OCI-M2 (cell line): ENCODE results near the gene CWH43.
"Not testable (repeated sequence)": the region's sequence is repeated elsewhere in the genome, so short reads cannot be mapped to it uniquely, and the experiment has no call there.

ENCODE experiments used
- DNase-seq: peaks from one replicate; lab custom pipeline; 2025; ENCODE audit not compliant: unreplicated experiment; lab: John Stamatoyannopoulos, UW

Gene CWH43

GRCh38 chr4:48974979-48975640, 11.0 kb upstream of the CWH43 start:
- no peak for DNase-seq

- DNase-seq: no peak
Observed at GRCh38 chr4:48976041-48976440, 10.0 kb upstream of the CWH43 start.

DNA sequence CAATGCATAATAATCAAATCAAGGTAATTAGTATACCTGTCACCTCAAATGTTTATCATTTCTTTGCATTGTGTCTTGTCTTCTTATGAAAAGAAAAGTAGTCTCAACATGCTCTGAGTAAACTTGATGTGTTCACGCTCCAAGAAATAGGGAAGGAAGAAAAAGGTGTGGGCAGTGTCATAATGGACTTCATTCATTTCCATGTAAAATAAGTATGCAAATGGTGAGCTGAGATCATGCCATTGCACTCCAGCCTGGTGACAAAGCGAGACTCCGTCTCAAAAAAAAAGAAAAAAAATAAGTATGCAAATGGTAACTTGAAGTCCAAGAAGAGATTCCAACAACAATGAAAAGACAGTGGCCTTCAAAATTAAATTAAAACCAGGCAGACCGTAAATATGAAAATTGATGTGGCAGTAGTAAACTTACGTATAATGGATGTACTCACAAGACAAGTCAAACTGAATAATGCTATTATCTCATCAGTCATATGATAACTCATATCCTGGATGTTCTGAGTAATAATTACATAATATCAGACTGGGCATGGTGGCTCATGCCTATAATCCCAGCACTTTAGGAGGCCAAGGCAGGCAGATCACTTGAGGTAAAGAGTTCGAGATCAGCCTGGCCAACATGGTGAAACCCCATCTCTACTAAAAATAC, 6.0 kb upstream of the CWH43 start:
- DNase-seq: no peak

DNA sequence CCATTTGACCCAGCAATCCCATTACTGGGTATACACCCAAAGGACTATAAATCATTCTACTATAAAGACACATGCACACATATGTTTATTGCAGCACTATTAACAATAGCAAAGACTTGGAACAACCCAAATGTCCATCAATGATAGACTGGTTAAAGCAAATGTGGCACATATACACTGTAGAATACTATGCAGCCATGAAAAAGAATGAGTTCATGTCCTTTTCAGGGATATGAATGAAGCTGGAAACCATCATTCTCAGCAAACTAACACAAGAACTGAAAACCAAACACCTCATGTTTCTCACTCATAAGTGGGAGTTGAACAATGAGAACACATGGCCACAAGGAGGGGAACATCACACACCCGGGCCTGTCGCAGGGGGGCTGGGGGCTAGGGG, 2.1 kb upstream of the CWH43 start:
- DNase-seq: not testable (repeated sequence)

DNA sequence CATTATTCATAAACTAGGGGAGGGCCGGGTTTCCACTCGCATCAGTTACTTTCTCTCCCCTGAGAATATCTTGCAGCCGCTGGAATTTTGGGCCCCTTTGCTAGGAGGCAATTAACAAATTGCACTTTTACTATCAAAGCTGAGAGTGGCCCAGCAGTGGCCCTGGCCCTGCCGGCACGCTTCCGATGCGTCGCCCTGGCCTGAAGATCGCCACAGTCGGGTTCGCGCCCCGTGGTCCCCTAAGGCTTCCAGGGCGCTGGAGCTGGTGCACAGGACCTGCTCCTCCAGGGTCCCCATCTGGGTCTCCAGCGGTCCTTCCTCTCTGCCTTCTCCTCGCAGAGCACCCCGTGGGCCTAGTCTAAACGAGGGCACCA, 486 bp upstream of the CWH43 start:
- no peak for DNase-seq

GRCh38 chr4:48986654-48987164, 634 bp downstream of the CWH43 start:
- DNase-seq: no peak

DNA sequence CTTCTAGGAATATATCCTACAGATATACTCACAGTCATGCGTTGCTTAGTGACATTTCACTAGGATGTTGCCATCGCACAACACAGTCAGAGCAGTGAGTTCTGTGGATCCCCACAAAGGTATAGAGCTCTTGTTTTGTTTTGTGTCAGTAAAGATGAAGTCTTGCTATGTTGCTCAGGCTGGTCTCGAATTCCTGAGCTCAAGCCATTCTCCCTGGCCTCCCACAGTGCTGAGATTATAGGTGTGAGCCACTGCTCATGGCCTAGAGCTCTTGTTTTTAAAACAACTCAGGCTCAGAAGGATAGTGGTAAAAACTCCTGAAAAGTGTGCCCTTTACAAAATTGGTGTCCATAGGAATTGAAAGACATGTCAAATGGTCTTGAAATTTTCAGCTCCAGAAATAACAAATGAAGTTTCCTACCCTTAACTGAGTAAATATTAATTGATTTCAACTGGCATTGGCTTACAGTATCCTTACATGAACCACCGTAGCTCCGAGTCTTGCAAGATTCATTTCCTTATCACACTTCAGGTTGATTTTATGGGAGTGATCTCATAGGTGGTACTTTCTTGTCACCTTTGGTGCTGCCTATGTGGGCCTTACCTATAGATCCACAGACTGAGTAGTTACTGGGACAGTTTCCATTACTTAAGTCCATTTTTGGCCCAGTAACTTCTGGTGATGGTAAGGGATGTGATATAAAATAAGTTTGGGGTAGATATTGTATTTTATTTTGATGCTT, 3.6 kb downstream of the CWH43 start:
- DNase-seq: no peak

DNA sequence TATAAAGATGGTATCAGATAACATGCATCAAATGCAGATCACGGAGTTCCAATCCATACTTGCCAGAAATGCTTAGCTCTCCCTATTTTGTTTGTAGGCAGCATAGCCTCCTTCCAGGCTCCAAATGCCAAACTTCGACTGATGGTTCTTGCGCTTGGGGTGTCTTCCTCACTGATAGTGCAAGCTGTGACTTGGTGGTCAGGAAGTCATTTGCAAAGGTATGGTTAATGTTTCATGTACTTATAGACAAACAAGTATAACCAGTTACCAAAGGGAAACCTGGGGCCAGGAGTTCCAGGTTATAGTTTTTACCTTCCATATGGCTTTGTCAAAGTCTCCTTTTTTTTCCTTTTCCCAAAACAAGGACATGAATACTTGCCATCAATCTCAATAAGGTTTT, 5.3 kb downstream of the CWH43 start:
- no peak for DNase-seq

- no peak for DNase-seq
Observed at GRCh38 chr4:48997962-48998361, 11.9 kb downstream of the CWH43 start.

DNA sequence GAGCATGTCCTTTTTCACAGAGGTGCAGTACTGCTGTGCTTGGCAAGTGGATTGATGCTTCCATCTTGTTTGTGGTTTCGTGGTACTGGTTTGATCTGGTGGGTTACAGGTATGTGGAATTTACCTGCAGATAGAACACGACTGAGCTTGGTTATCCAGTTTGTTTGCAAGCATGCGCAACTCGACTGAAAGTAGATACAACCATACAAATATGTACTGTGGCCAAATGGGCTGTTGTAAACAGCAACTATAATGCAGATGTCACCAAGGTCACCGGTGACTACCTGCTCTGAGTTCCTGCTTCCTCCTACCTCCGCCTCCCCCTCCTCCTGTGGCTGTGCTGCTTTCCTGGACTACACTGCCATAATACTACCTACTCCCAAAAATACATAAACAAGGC, 12.4 kb downstream of the CWH43 start:
- DNase-seq: no peak

GRCh38 chr4:49000806-49001205, 14.7 kb downstream of the CWH43 start:
- DNase-seq: no peak

GRCh38 chr4:49002931-49003330, 16.9 kb downstream of the CWH43 start:
- DNase-seq: no peak

DNA sequence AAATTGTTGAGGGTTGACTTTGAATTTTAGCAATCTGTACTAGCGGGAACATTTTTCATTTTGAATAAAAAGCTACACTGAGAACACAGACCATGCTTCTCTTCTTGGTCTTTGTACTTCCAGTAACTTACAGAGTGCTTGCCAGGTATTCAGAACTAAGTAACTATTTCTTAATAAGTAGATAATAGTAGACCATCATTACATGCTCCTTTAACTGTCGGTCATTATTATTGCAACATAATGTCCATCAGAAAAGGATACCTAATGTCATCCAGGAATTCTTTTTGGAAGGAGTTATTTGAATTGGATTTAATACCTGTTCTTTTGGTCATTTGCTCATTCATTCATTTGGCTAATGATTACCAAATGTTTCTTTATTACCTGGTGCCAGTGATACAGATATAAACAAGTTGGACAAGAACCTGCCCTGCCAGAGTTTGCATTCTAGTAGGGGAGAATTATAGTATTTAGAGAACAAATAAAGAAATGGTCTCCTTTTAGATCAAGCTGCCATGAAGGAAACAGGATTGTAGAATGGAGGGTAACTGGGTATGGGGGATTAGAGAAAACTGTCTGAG, 32.7 kb downstream of the CWH43 start:
- DNase-seq: no peak

GRCh38 chr4:49032440-49033161, 46.5 kb downstream of the CWH43 start:
- no peak for DNase-seq

DNA sequence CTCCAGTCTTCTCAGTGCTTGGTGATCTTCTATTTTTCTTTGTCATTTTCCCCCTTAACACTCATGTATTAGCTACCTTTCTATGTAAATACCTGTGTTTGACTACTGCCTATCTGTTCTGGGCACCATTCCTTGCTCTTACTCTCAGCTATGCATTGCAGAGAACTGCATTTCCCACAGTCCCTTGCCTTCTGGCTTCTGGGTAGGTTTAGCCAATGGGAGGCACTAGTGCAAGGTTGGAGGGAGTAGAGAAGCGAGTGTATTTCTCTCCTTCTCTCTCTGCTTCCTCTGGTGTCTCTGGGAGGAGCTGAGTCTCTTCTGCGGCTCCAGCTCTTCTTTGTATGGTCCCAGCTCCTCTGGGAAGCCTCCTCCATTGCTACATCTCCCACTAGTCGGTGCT, 50.5 kb downstream of the CWH43 start:
- no peak for DNase-seq

- no peak for DNase-seq
Observed at GRCh38 chr4:49044270-49044669, 58.2 kb downstream of the CWH43 start.

DNA sequence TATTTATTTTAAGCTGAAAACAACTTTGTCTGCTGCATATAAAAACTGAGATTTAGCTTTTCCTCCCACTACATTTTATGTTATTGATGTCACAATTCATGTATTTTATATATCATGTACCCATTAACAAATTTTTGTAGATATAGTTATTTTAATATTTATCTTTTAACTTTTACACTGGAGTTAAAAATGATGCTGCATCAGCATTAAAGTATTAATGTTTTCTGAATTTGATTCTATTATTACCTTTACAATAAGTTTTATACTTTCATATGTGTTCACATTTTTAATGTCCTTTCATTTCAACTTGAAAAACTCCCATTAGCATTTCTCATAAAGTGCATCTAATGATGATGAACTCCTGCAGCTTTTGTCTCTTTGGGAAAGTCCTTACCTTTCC, 72.2 kb downstream of the CWH43 start:
- no peak for DNase-seq

GRCh38 chr4:49063670-49064069, 77.6 kb downstream of the CWH43 start:
- no peak for DNase-seq

GRCh38 chr4:49072196-49072595, 86.1 kb downstream of the CWH43 start:
- DNase-seq: not testable (repeated sequence)

DNA sequence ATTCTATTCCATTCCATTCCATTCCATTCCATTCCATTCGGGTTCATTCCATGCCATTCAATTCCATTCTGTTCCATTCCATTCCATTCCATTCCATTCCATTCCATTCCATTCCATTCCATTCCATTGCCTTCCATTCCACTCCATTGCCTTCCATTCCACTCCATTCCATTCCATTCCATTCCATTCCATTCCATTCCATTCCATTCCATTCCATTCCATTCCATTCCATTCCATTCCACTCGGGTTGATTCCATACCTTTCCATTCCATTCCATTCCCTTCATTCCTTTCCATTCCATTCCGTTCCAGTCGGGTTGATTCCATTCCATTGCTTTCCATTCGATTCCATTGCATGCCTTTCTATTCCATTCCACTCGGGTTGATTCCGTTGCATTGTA, 105.8 kb downstream of the CWH43 start:
- not testable (repeated sequence) for DNase-seq

DNA sequence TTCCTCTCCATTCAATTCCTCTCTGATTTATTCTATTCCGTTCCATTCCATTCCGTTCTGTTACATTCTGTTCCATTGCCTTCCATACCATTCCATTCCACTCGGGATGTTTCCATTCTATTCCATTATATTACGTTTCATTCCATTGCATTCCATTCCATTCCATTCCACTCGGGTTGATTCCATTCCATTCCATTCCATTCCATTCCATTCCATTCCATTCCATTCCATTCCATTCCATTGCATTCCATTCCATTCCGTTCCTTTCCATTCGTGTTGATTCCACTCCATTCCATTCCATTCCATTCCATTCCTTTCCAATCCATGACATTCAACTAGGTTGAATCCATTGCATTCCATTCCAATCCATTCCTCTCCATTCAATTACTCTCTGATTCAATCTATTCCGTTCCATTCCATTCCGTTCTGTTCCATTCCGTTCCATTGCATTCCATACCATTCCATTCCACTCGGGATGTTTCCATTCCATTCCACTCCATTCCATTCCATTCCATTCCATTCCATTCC, 106.6 kb downstream of the CWH43 start:
- DNase-seq: not testable (repeated sequence)
